ENCODE measurements around the gene BCL2A1.
"Not testable (repeated sequence)": the region's sequence is repeated elsewhere in the genome, so short reads cannot be mapped to it uniquely, and the experiment has no call there.

Gene BCL2A1

GRCh38 chr15:79942741-79943481, 28.1 kb downstream of the BCL2A1 start:
- Mint-ChIP-seq H3K36me3 (peaks cover 0 to 2% of the 10 kb centered on the region in 2 donors), H3K4me1 (peaks cover 2 to 20% of the 10 kb centered on the region in 2 donors), H3K27me3 (peaks cover 0 to 8% of the 10 kb centered on the region in 2 donors), H3K9me3 (peaks cover 0 to 1% of the 10 kb centered on the region in 2 donors), H3K4me3 (no peak overlapping the region), H3K27ac (no peak overlapping the region)
- no peak for DNase-seq
- ATAC-seq (replicated peaks): peak; percentile 45 to 46

DNA sequence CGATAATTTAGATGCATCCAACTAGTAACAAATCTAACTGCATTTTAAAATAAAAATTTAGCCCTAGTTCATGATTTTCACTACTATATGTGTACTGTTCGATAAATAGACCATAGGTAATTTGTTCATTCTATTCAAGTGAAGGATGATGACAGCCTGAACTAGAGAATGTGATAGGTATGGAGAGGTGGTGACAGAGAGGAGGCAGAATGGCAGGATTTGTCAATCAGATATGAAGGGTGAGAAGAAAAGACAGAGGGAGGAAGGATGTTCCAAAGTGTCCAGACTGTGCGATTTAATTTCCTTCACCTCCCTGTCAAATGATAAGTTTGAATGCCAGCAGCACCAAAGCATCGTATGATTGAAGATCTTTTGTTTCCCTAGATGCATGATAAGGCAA, 31.6 kb downstream of the BCL2A1 start:
- no peaks in the 10 kb centered on the region for H3K9me3 Mint-ChIP-seq
- H3K27me3 Mint-ChIP-seq: peaks cover 4 to 8% of the 10 kb centered on the region in 2 donors
- H3K4me3 Mint-ChIP-seq: no peak overlapping the region
- peaks cover 0 to 10% of the 10 kb centered on the region in 2 donors for H3K4me1 Mint-ChIP-seq
- H3K27ac Mint-ChIP-seq: no peak overlapping the region
- ATAC-seq (replicated peaks) (no peak), DNase-seq (no peak)
- no peaks in the 10 kb centered on the region for H3K36me3 Mint-ChIP-seq

DNA sequence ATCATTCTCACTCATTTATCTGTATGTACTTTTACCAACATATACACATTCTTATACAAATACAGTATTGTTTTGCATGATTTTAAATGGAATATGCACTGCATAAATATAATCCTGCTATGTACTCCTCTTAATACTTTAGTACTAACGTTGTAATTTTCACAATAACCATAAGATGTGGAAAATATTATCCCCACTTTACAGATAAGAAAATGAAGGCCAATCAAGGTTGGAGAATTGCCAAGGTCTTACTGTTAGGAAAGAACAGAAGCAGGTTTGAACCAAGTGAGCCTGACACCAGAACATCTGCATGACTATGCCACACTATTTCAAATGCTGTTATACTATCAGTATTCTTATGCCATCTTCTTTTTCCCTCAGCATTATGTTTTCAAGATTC, 32.9 kb downstream of the BCL2A1 start:
- DNase-seq (no peak), ATAC-seq (replicated peaks) (no peak)
- no peaks in the 10 kb centered on the region for H3K9me3 Mint-ChIP-seq
- H3K36me3 Mint-ChIP-seq: no peaks in the 10 kb centered on the region
- H3K4me1 Mint-ChIP-seq: peaks cover 0 to 10% of the 10 kb centered on the region in 2 donors
- H3K4me3 Mint-ChIP-seq: no peak overlapping the region
- peaks cover 4 to 8% of the 10 kb centered on the region in 2 donors for H3K27me3 Mint-ChIP-seq
- no peak overlapping the region for H3K27ac Mint-ChIP-seq

GRCh38 chr15:79935556-79936201, 35.3 kb downstream of the BCL2A1 start:
- not testable (repeated sequence) for H3K4me1 Mint-ChIP-seq; ATAC-seq (replicated peaks); H3K9me3 Mint-ChIP-seq; H3K4me3 Mint-ChIP-seq; DNase-seq; H3K27ac Mint-ChIP-seq; H3K36me3 Mint-ChIP-seq
- peaks cover 4 to 10% of the 10 kb centered on the region in 2 donors for H3K27me3 Mint-ChIP-seq

DNA sequence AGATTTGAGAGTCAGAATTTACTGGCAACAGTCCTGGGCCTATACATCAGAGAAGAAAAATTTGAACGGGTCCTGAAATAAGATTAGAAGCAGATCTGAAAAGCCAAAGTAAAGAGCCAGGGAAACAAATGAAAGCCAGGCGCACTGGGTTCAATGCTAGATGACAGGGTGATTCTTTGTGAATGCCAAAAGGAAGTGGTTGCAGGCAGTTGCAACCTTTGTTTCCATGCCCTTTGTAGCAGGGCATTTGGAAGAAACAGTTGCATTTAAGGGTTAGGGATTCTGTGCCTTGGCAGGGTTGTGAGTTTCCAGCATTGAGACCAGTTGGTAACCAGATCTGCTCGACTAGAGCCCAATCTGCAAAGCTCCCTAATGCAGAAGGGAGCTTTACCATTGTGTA, 37.8 kb downstream of the BCL2A1 start:
- ATAC-seq (replicated peaks) (no peak), DNase-seq (no peak)
- H3K4me1 Mint-ChIP-seq: peaks cover 0 to 5% of the 10 kb centered on the region in 2 donors
- H3K36me3 Mint-ChIP-seq: peaks cover 0 to 2% of the 10 kb centered on the region in 2 donors
- H3K27me3 Mint-ChIP-seq: peaks cover 0 to 21% of the 10 kb centered on the region in 2 donors
- no peak overlapping the region for H3K4me3 Mint-ChIP-seq
- no peaks in the 10 kb centered on the region for H3K9me3 Mint-ChIP-seq
- no peak overlapping the region for H3K27ac Mint-ChIP-seq

GRCh38 chr15:79932447-79932846, 38.5 kb downstream of the BCL2A1 start:
- ATAC-seq (replicated peaks): no peak
- no peaks in the 10 kb centered on the region for H3K9me3 Mint-ChIP-seq
- peaks cover 0 to 5% of the 10 kb centered on the region in 2 donors for H3K4me1 Mint-ChIP-seq
- H3K27me3 Mint-ChIP-seq: peaks cover 0 to 21% of the 10 kb centered on the region in 2 donors
- H3K4me3 Mint-ChIP-seq: no peak overlapping the region
- DNase-seq: no peak
- H3K36me3 Mint-ChIP-seq: peaks cover 0 to 2% of the 10 kb centered on the region in 2 donors
- no peak overlapping the region for H3K27ac Mint-ChIP-seq

DNA sequence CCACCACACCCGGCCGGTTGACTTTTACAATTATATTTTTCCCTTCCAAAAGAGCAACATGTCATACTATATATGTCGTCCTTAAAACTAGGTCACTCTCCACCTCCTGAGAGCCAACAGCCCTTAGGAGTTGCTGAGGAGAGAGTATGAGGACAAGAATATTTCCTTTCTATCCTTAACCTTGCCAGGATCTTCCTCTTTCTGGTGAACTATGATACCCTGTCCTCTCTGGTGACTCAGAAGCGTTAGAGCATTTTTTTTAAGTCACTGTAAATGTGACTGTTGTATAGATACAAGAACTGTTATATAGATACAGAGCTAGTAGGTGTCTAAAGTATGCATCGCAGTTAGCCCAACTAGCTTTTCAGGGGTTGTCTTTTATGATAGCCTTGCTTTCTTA, 40.5 kb downstream of the BCL2A1 start:
- H3K27ac Mint-ChIP-seq: no peak overlapping the region
- no peaks in the 10 kb centered on the region for H3K9me3 Mint-ChIP-seq
- peaks cover 0 to 13% of the 10 kb centered on the region in 2 donors for H3K27me3 Mint-ChIP-seq
- no peak for DNase-seq
- ATAC-seq (replicated peaks): no peak
- peaks cover 2 to 5% of the 10 kb centered on the region in 2 donors for H3K36me3 Mint-ChIP-seq
- H3K4me1 Mint-ChIP-seq: peaks cover 0 to 5% of the 10 kb centered on the region in 2 donors
- no peak overlapping the region for H3K4me3 Mint-ChIP-seq

DNA sequence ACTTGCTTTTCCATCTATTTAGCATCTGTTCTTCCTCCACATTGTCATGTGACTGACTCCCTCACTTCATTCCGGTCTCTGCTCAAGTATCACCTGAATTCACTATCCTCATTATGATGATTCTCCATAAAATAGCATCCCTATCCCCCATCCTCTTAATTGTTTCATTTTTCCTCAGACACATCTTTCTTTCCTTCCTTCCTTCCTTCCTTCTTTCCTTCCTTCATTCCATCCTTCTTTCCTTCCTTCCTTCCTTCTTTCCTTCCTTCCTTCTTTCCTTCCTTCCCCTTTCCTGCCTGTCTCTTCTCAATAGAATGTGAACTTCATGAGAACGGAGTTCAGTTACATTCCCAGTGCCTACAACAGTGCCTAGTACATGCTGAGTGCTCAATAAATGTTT, 41.6 kb downstream of the BCL2A1 start:
- DNase-seq (no peak), ATAC-seq (replicated peaks) (no peak)
- Mint-ChIP-seq H3K36me3 (peaks cover 5% of the 10 kb centered on the region in 2 donors), H3K27me3 (peaks cover 0 to 13% of the 10 kb centered on the region in 2 donors), H3K9me3 (no peaks in the 10 kb centered on the region), H3K4me1 (peaks cover 0 to 5% of the 10 kb centered on the region in 2 donors), H3K4me3 (no peak overlapping the region), H3K27ac (no peak overlapping the region)

- H3K4me1 Mint-ChIP-seq: peaks cover 10 to 22% of the 10 kb centered on the region in 2 donors
- H3K9me3 Mint-ChIP-seq; H3K27ac Mint-ChIP-seq; H3K4me3 Mint-ChIP-seq; DNase-seq; ATAC-seq (replicated peaks): not testable (repeated sequence)
- H3K36me3 Mint-ChIP-seq: peaks cover 27 to 28% of the 10 kb centered on the region in 2 donors
- H3K27me3 Mint-ChIP-seq: peaks cover 0 to 13% of the 10 kb centered on the region in 2 donors
These were observed 44.9 kb downstream of the BCL2A1 start for GRCh38 chr15:79926116-79926515.

- peaks cover 10 to 20% of the 10 kb centered on the region in 2 donors for H3K4me1 Mint-ChIP-seq
- no peak for DNase-seq
- ATAC-seq (replicated peaks): no peak
- H3K9me3 Mint-ChIP-seq: peaks cover 6 to 7% of the 10 kb centered on the region in 2 donors
- H3K27me3 Mint-ChIP-seq: peaks cover 0 to 2% of the 10 kb centered on the region in 2 donors
- H3K4me3 Mint-ChIP-seq: peak overlapping the region; percentile 39 to 48
- H3K27ac Mint-ChIP-seq: no peak overlapping the region
- H3K36me3 Mint-ChIP-seq: peaks cover 38 to 44% of the 10 kb centered on the region in 2 donors
These were observed 46.6 kb downstream of the BCL2A1 start for GRCh38 chr15:79924379-79924778.

DNA sequence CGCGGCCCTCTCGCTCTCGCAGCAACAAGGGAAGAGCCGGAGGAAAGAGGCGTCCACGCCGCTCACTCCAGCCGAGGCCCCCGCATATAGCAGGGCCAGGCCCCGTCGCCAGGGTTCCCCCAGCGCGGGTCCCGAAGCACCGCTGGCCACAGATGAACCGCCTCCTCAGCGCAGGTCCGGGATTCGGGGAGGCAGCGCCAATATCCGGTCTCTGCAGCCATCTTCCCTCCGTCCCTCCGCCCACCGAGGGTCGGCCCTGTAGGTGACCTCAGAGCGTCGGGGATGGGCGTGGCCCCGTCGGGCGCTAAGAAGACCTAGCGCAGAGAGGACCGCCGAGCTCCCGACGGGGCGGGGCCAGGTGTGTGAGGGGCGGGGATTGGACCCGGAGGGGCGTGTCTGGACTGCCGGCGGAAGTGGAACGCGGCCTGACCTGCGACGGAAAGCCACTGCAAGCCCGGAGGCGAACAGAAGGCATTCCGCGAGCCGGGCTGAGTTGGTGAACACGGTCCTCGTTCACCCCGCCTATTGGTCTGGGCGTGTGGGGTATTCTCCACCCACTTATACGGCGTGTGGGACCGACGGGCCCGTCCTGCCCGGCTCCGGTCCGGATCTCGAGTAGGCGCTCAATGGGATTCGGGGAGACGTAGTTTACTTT, 47.4 kb downstream of the BCL2A1 start:
- peaks cover 43 to 52% of the 10 kb centered on the region in 2 donors for H3K36me3 Mint-ChIP-seq
- ATAC-seq (replicated peaks): peak; percentile 93 to 95
- H3K9me3 Mint-ChIP-seq: peaks cover 11 to 13% of the 10 kb centered on the region in 2 donors
- H3K27me3 Mint-ChIP-seq: no peaks in the 10 kb centered on the region
- H3K4me3 Mint-ChIP-seq: peak overlapping the region; percentile 94 to 99
- peaks cover 12 to 26% of the 10 kb centered on the region in 2 donors for H3K4me1 Mint-ChIP-seq
- peak overlapping the region; percentile 99 for H3K27ac Mint-ChIP-seq
- DNase-seq: peak; percentile 100

GRCh38 chr15:79923079-79923514, 47.9 kb downstream of the BCL2A1 start:
- H3K27me3 Mint-ChIP-seq: no peaks in the 10 kb centered on the region
- ATAC-seq (replicated peaks): peak; percentile 62
- peaks cover 12 to 26% of the 10 kb centered on the region in 2 donors for H3K4me1 Mint-ChIP-seq
- peaks cover 13 to 14% of the 10 kb centered on the region in 2 donors for H3K9me3 Mint-ChIP-seq
- peak overlapping the region; percentile 99 for H3K27ac Mint-ChIP-seq
- H3K36me3 Mint-ChIP-seq: peaks cover 47 to 56% of the 10 kb centered on the region in 2 donors
- H3K4me3 Mint-ChIP-seq: peak overlapping the region; percentile 94 to 99
- DNase-seq: peak; percentile 70

- peaks cover 17 to 18% of the 10 kb centered on the region in 2 donors for H3K9me3 Mint-ChIP-seq
- peaks cover 52 to 61% of the 10 kb centered on the region in 2 donors for H3K36me3 Mint-ChIP-seq
- no peak for DNase-seq
These were observed 48.4 kb downstream of the BCL2A1 start for GRCh38 chr15:79922512-79923078.

More at GRCh38 chr15:79922512-79923078, 48.4 kb downstream of the BCL2A1 start:
- Mint-ChIP-seq H3K4me3 (peak overlapping the region; percentile 94 to 99), H3K27me3 (no peaks in the 10 kb centered on the region), H3K27ac (peak overlapping the region; percentile 99), H3K4me1 (peaks cover 12 to 26% of the 10 kb centered on the region in 2 donors)
- no peak for ATAC-seq (replicated peaks)

Measured in stimulated activated naive B cell treated with anti-CD40 and anti-IgM and Interleukin-4, amounts not matched to agents 10 μg/mL and 1 μg/mL and 100 μg/mL, for 72 hours (primary cell).